Measurements from ENCODE around the gene TCL1A.
"Not testable (repeated sequence)": the region's sequence is repeated elsewhere in the genome, so short reads cannot be mapped to it uniquely, and the experiment has no call there.

Gene TCL1A

GRCh38 chr14:95756127-95756526, 42.2 kb upstream of the TCL1A start:
- DNase-seq (ENCODE audit: low read depth), result no peak
- TF ChIP-seq CTCF (IDR thresholded peaks at IDR 0.05; ENCODE audit: insufficient read depth, low read depth, low read length, missing control alignments), result no peak
- no peak overlapping the region for H3K4me3 ChIP-seq (ENCODE audit: low read length)

GRCh38 chr14:95741781-95742180, 27.9 kb upstream of the TCL1A start:
- H3K4me3 ChIP-seq (ENCODE audit: low read length), result no peak overlapping the region
- DNase-seq (ENCODE audit: low read depth), result no peak
- TF ChIP-seq CTCF (IDR thresholded peaks at IDR 0.05; ENCODE audit: insufficient read depth, low read depth, low read length, missing control alignments), result no peak

- DNase-seq (ENCODE audit: low read depth), result peak; percentile 47
- no peak overlapping the region for H3K4me3 ChIP-seq (ENCODE audit: low read length)
- TF ChIP-seq CTCF (IDR thresholded peaks at IDR 0.05; ENCODE audit: insufficient read depth, low read depth, low read length, missing control alignments), result no peak
These were observed 27.1 kb upstream of the TCL1A start for GRCh38 chr14:95741038-95741490.

- no peak overlapping the region for H3K4me3 ChIP-seq (ENCODE audit: low read length)
- DNase-seq (ENCODE audit: low read depth), result no peak
- TF ChIP-seq CTCF (IDR thresholded peaks at IDR 0.05; ENCODE audit: insufficient read depth, low read depth, low read length, missing control alignments), result no peak
These were observed 25.4 kb upstream of the TCL1A start for GRCh38 chr14:95739356-95739755.

GRCh38 chr14:95733212-95733611, 19.3 kb upstream of the TCL1A start:
- H3K4me3 ChIP-seq (ENCODE audit: low read length), result no peak overlapping the region
- TF ChIP-seq CTCF (IDR thresholded peaks at IDR 0.05; ENCODE audit: insufficient read depth, low read depth, low read length, missing control alignments), result no peak
- no peak for DNase-seq (ENCODE audit: low read depth)

GRCh38 chr14:95730126-95730525, 16.2 kb upstream of the TCL1A start:
- H3K4me3 ChIP-seq (ENCODE audit: low read length), result no peak overlapping the region
- TF ChIP-seq CTCF (IDR thresholded peaks at IDR 0.05; ENCODE audit: insufficient read depth, low read depth, low read length, missing control alignments), result no peak
- DNase-seq (ENCODE audit: low read depth), result no peak

- not testable (repeated sequence) for DNase-seq (ENCODE audit: low read depth); H3K4me3 ChIP-seq (ENCODE audit: low read length)
These were observed 15.6 kb upstream of the TCL1A start for GRCh38 chr14:95729402-95730028.

Measured in epithelial cell of esophagus (primary cell).